Heart right ventricle (tissue), 12 donors: ENCODE data around the gene GABRQ. TPM values are rescaled to one million over a fixed set of nuclear protein-coding genes. Genes with fewer than 3 reads are reported as not detected.

Experiments
- polyA plus RNA-seq, 2 donors: library from polyadenylated mRNA; stranded (reverse); fragments of 200-250 nt; gene quantifications; one replicate each; pipeline ENCODE4 v1.2.3, GENCODE V29; 2013
- total RNA-seq, 10 donors: library from RNA; stranded (reverse); fragmentation: NEBNext Ultra II Directional in 3 of 10; extraction: Animal tissue kit (Norgen Biotek cat#: 25700) in 3 of 10; gene quantifications; one replicate each; pipeline versions ENCODE4 v1.2.1 to v1.2.4, GENCODE V29; 2021 to 2023
- donor health status: ischemic (EF 13 %, LVEDD 7.1; RV severe dilation, severe dysfunction).
- donor health status: healthy with polysubstance abuse.
- donor health status: DM: no; HTN: yes; CAD: no.
- donor health status: DM: no; HTN: no; CAD: no.
- donor health status: ischemic (EF 25% LVEDD 6.9; RV normal size, moderate dysfunction).
- donor health status: ischemic (EF 25% LVEDD 5.7; RV mildly dilated, moderate dysfunction).
- donor health status: healthy.
- donor health status: nonischemic (EF 11% LVEDD 7.7; RV severe dilation, severe dysfunction).
- donor health status: DM: yes; HTN: yes; CAD: no.
- donor health status: PGD.
- donor health status: ischemic (EF 29% LVEDD 5.4; RV normal size, mild dysfunction).
- donor health status: nonischemic (EF 23%, LVEDD 6.1; RV moderate dilation, normal function).

The GABRQ gene
- total and polyA plus RNA-seq, 12 donors: 0.05 to 0.11 (median 0.06) TPM; not detected in 9

Other genes starting within 250 kb of the GABRQ start
- under 1 TPM in 1 of 10 donors, not detected in 9; 0.09 TPM for gene GABRA3, start 186.6 kb upstream of the GABRQ start, total RNA-seq
- not detected for gene GABRA3, start 186.6 kb upstream of the GABRQ start, polyA plus RNA-seq
- not detected for gene MAGEA3, start 60.9 kb downstream of the GABRQ start, total RNA-seq
- not detected for gene MAGEA3, start 60.9 kb downstream of the GABRQ start, polyA plus RNA-seq
- gene CSAG2, start 71.4 kb downstream of the GABRQ start, total RNA-seq: not detected
- gene CSAG2, start 71.4 kb downstream of the GABRQ start, polyA plus RNA-seq: not detected
- not detected for gene MAGEA2B, start 76.7 kb downstream of the GABRQ start, total RNA-seq
- gene MAGEA2B, start 76.7 kb downstream of the GABRQ start, polyA plus RNA-seq: not detected
- gene CSAG1, start 95.8 kb downstream of the GABRQ start, total RNA-seq: not detected
- gene CSAG1, start 95.8 kb downstream of the GABRQ start, polyA plus RNA-seq: not detected
- not detected for gene MAGEA12, start 95.9 kb downstream of the GABRQ start, total RNA-seq
- gene MAGEA12, start 95.9 kb downstream of the GABRQ start, polyA plus RNA-seq: not detected
- gene MAGEA2, start 115.9 kb downstream of the GABRQ start, total RNA-seq: not detected
- not detected for gene MAGEA2, start 115.9 kb downstream of the GABRQ start, polyA plus RNA-seq
- not detected for gene CSAG3, start 121.3 kb downstream of the GABRQ start, total RNA-seq
- gene CSAG3, start 121.3 kb downstream of the GABRQ start, polyA plus RNA-seq: not detected
- not detected for gene MAGEA6, start 131.8 kb downstream of the GABRQ start, total RNA-seq
- not detected for gene MAGEA6, start 131.8 kb downstream of the GABRQ start, polyA plus RNA-seq
- 10 to 100 TPM; 22.9 to 33.5 (median 25.0) TPM for gene CETN2, start 192.9 kb downstream of the GABRQ start, total RNA-seq
- gene CETN2, start 192.9 kb downstream of the GABRQ start, polyA plus RNA-seq: 10 to 100 TPM; 25.5 to 35.7 TPM
- 10 to 100 TPM; 12.4 to 32.2 (median 16.1) TPM for gene NSDHL, start 193.2 kb downstream of the GABRQ start, total RNA-seq
- 10 to 100 TPM in 1 of 2 donors, 1 to 10 TPM in 1; 8.6 to 41.4 TPM for gene NSDHL, start 193.2 kb downstream of the GABRQ start, polyA plus RNA-seq